ENCODE results near the gene THYN1. TPM values are rescaled to one million over a fixed set of nuclear protein-coding genes. Genes with fewer than 3 reads are reported as not detected.
A peak's percentile ranks its signal among the peaks of the same experiment; 100 is the strongest.

The THYN1 gene
- total RNA-seq, 1 donor from 2014 or later: 89.4 TPM

DNA sequence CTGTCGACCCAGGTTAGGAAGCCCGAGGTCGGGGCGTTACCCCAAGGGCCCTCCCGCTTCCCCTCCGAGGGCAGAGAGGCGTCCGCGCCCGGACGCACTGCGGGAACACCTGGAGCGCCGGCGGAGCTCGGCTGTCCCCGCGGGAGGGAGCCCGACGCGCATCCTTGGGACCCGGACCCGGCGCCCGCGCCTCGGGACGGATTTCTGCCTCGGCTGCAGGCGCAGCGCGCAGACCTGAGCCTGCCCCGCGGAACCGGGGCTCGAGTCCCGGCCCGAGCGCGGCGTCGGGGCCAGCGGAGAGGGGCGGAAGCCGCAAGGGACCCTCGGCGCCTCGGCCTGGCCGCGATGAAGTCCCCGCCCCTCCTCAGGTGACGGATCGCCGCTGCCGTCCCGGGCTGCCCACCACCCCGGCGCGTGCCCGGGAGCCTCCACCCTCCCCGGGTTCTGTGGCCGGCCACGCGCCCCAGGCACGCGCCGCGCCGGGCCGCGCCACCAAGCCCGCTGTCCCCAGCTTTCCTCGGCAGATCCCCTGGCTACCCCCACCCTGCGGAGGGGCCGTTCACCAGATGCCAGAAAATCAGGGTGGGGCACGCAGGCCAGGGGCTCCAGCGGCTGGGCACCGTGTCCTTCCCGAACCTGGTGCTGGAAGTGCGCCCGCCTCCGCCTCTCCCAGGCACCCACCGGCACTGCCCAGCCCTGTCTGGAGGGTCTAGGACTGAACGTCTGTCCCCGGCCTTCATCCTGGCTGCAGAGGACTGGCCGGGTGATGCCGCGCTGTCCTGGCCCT is 23.4 kb upstream of the THYN1 start:
- H3K4me3 ChIP-seq (ENCODE audit: low read depth, low read length): peak overlapping the region; percentile 3
- DNase-seq (ENCODE audit: low read depth): no peak
- peaks cover 53% of the 10 kb centered on the region for H3K27me3 ChIP-seq (ENCODE audit: control insufficient read depth, insufficient read depth, low read length)
- H3K36me3 ChIP-seq (ENCODE audit: control insufficient read depth, insufficient read depth, low read length): no peaks in the 10 kb centered on the region
- TF ChIP-seq, protein P1, sequence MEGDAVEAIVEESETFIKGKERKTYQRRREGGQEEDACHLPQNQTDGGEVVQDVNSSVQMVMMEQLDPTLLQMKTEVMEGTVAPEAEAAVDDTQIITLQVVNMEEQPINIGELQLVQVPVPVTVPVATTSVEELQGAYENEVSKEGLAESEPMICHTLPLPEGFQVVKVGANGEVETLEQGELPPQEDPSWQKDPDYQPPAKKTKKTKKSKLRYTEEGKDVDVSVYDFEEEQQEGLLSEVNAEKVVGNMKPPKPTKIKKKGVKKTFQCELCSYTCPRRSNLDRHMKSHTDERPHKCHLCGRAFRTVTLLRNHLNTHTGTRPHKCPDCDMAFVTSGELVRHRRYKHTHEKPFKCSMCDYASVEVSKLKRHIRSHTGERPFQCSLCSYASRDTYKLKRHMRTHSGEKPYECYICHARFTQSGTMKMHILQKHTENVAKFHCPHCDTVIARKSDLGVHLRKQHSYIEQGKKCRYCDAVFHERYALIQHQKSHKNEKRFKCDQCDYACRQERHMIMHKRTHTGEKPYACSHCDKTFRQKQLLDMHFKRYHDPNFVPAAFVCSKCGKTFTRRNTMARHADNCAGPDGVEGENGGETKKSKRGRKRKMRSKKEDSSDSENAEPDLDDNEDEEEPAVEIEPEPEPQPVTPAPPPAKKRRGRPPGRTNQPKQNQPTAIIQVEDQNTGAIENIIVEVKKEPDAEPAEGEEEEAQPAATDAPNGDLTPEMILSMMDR (IDR thresholded peaks at IDR 0.05; ENCODE audit: insufficient read depth, low read length, poor library complexity, severe bottlenecking): no peak

DNA sequence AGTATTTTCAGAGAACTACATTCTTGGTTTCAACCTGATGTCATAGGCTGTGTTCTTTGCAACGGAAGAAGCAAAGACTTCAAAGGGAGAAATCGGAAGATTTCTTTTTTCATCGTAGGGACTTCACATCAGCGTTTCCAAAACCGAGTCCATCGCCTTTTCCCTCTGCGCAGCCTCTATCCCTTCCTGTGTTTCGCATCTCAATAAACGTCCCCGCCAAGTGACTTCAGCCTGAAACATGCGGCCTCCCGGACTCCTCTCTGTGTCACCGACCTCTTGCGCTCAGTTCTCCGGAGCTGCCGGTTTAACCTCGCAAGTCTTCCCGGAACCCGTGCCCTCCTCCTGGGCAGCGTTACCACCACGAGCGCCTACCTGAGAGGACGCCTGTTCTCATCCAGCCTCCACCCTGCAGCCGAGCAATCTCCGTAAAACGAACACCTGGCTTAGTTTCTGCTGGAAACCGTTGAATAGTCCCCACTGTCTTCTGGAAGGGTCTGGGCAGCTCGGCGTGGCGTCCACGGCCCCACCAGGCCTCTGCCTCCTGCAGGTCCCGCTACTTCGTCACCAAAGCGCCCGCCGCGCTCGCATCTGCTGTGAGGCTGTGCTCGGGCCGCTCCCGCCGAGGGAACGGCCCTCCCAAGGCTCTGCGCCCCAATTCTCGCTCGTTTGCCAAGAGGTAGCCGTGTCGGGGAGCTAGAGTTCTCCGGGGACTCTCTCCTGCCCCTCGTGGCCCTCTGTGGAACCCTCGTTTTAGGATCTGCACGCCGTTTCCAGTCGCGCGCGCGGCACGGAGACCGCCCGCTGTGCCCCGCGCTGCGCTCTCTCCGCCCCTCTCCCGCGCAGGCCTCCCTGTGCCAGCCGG is 22.6 kb upstream of the THYN1 start, which contains the start of gene GLB1L3:
GLB1L3 (plus strand) TSS at position 846 of the 862 bp plus-strand sequence. CDS start 362 bp downstream, outside the sequence.
- DNase-seq (ENCODE audit: low read depth): no peak
- Histone ChIP-seq H3K4me3 (ENCODE audit: low read depth, low read length) (peak within 1 kb of the TSS; percentile 3), H3K27me3 (ENCODE audit: control insufficient read depth, insufficient read depth, low read length) (peaks cover 55% of the 10 kb centered on the region), H3K36me3 (ENCODE audit: control insufficient read depth, insufficient read depth, low read length) (no peaks in the 10 kb centered on the region)
- TF ChIP-seq, protein P1 (IDR thresholded peaks at IDR 0.05; ENCODE audit: insufficient read depth, low read length, poor library complexity, severe bottlenecking): no peak

DNA sequence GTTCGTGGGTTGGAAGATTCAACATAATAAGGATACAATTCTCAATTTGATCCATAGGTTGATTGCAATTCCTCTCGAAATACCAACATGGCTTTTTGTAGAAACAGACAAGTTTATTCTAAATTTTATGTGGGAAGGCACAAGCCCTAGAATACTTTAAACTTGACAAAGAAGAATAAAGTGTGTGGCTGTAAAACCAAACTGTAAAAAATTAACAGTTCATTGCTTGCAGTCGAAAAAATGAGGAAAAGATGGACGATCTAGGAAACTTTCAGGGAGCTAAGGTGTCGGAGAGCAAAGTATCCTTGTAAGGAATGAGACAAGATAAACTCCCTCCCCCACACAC is 22.0 kb upstream of the THYN1 start:
- no peak overlapping the region for H3K4me3 ChIP-seq (ENCODE audit: low read depth, low read length)

DNA sequence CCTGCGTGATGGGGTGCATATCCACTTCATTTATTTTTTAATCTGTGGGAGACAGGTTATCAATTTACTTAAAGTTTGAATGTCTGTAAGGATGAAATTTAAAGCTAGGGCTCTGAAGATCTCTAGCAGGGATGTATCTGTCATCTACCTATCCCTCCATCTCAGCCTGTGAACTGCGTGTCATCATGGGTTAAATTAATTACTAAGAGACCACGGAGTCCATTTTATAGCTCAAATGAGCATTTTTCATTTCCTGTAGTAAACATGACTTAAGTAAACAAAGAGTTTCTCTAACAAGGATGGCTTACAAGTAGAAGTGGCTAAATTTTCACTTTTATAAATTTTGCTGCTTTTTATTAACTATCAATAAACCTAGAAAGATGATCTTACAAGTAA is 20.2 kb upstream of the THYN1 start:
- Histone ChIP-seq H3K27me3 (ENCODE audit: control insufficient read depth, insufficient read depth, low read length) (peaks cover 57% of the 10 kb centered on the region), H3K4me3 (ENCODE audit: low read depth, low read length) (no peak overlapping the region), H3K36me3 (ENCODE audit: control insufficient read depth, insufficient read depth, low read length) (no peaks in the 10 kb centered on the region)
- DNase-seq (ENCODE audit: low read depth): no peak
- TF ChIP-seq, protein P1 (IDR thresholded peaks at IDR 0.05; ENCODE audit: insufficient read depth, low read length, poor library complexity, severe bottlenecking): no peak

More for the DNA sequence above, 22.0 kb upstream of the THYN1 start:
- peaks cover 57% of the 10 kb centered on the region for H3K27me3 ChIP-seq (ENCODE audit: control insufficient read depth, insufficient read depth, low read length)
- DNase-seq (ENCODE audit: low read depth): no peak
- H3K36me3 ChIP-seq (ENCODE audit: control insufficient read depth, insufficient read depth, low read length): no peaks in the 10 kb centered on the region
- TF ChIP-seq, protein P1 (IDR thresholded peaks at IDR 0.05; ENCODE audit: insufficient read depth, low read length, poor library complexity, severe bottlenecking): no peak

DNA sequence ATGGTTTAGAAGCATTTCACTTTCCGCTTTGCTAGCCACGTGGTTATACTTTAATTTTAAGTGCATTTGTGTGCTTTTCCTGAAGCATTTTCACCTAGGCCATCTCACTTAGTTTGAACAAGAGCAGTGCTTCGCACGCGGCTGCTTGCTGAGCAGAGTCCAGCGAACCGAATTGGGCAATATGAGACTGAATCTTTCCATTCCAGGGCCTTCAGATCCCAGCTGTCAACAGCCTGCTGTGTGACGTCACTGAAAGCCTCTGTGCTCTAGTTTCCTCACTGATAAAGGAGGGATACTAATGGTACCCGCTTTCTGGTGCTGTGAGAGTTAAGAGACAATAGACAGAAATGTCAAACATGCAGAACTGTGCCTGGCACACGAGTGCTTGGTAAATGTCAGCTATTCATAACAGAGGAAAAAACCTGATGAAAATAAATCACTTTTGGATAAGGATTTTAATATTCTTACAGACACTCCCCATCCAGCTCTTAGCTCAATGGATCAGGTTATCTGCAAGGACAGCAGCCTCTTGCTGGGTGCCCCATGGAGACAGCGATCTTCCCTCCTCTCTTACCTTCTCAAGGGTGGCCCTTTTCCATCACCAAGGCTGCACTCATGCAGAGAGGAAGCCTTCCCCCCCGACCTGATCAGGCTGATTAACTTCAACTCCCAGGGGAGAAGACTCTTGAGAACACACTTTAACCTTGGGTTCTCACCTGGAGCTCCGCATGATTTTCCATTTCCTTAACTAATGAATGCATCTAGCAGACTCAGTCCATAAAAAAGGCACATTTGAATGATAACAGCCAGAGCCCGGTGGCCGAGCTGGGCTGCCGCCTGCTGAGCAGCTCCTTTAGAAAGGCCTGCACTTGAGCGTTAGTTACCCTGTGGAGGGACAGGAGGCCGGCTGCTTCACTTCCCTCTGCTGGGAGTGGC is 19.5 kb upstream of the THYN1 start:
- Histone ChIP-seq H3K36me3 (ENCODE audit: control insufficient read depth, insufficient read depth, low read length) (no peaks in the 10 kb centered on the region), H3K4me3 (ENCODE audit: low read depth, low read length) (no peak overlapping the region), H3K27me3 (ENCODE audit: control insufficient read depth, insufficient read depth, low read length) (peaks cover 50% of the 10 kb centered on the region)
- TF ChIP-seq, protein P1 (IDR thresholded peaks at IDR 0.05; ENCODE audit: insufficient read depth, low read length, poor library complexity, severe bottlenecking): no peak
- DNase-seq (ENCODE audit: low read depth): no peak
